Tibial nerve (tissue), 4 donors: ENCODE data around the gene LENG8. TPM values are rescaled to one million over a fixed set of nuclear protein-coding genes. Genes with fewer than 3 reads are reported as not detected.

Source experiments
- DNase-seq, 2 donors: peaks; one replicate each; pipeline ENCODE4 v3.0.0-alpha.2; 2019; ENCODE audit warnings: low spot score in 2 of 2
- H3K27ac ChIP-seq, 4 donors: fragments of 200-600 bp; sonication (generic) in 3 of 4; one replicate each; pipeline ENCODE4 v1.5.1; 2017 to 2019; ENCODE audit warnings: mild to moderate bottlenecking in 1 of 4
- H3K27me3 ChIP-seq, 2 donors: fragments of 200-600 bp; sonication (generic) in 1 of 2; one replicate each; pipeline versions ENCODE4 v1.5.1 to v1.6.0; 2017 to 2019
- H3K36me3 ChIP-seq, 3 donors: fragments of 200-600 bp; sonication (generic); one replicate each; pipeline ENCODE4 v1.5.1; 2018 to 2019
- H3K4me1 ChIP-seq, 4 donors: fragments of 200-600 bp; sonication (generic) in 3 of 4; one replicate each; pipeline ENCODE4 v1.5.1; 2017 to 2019
- H3K4me3 ChIP-seq, 4 donors: fragments of 200-600 bp; sonication (generic) in 3 of 4; one replicate each; pipeline ENCODE4 v1.5.1; 2017 to 2019; ENCODE audit warnings: mild to moderate bottlenecking in 1 of 4, moderate library complexity in 1 of 4
- H3K9me3 ChIP-seq, 4 donors: fragments of 200-600 bp; sonication (generic) in 3 of 4; one replicate each; pipeline ENCODE4 v1.5.1; 2017 to 2019
- CTCF ChIP-seq, 5 experiments: fragments of 200-600 bp in 3 of 5; fragments of 450-650 bp in 2 of 5; sonication (generic) in 3 of 5; IDR thresholded peaks; one replicate each; pipeline ENCODE4 v1.5.1; 2016 to 2019; ENCODE audit warnings: antibody characterized with exemption in 5 of 5, mild to moderate bottlenecking in 3 of 5, moderate library complexity in 2 of 5
- EP300 ChIP-seq, 2 donors: sonication (generic); formaldehyde crosslinking; IDR thresholded peaks; one replicate each; pipeline ENCODE4 v1.6.1; 2017; ENCODE audit warnings: antibody characterized with exemption in 2 of 2, mild to moderate bottlenecking in 1 of 2
- POLR2A ChIP-seq, 2 donors: fragments of 450-650 bp; IDR thresholded peaks; one replicate each; pipeline ENCODE4 v1.6.1; 2017; ENCODE audit warnings: antibody characterized with exemption in 2 of 2, mild to moderate bottlenecking in 2 of 2, moderate library complexity in 2 of 2
- WGBS, 2 donors: methylation state at CpG; one replicate each; pipeline ENCODE4 v1.1.5; 2018; 5-methylcytosine and 5-hydroxymethylcytosine counted together
- total RNA-seq, 4 donors: library from RNA; depleted of rRNA; stranded (reverse); fragments of >200 nt; gene quantifications; one replicate each; pipeline ENCODE4 v1.1.0, GENCODE V29; 2016

The LENG8 gene
- total RNA-seq, 4 donors from 2014 or later: 189 to 389 (median 285) TPM

GRCh38 chr19:54420068-54420382 is 29.0 kb upstream of the LENG8 start:
- H3K27ac ChIP-seq: peak overlapping the region; percentile 73 to 92 (median 82)
- 7 to 17% methylated on average over 7 to 10 of the region's 10 CpGs for WGBS, 2 donors
- peaks cover 0 to 64% (median 12%) of the 10 kb centered on the region in 4 donors for H3K4me1 ChIP-seq
- no peak for DNase-seq
- TF ChIP-seq EP300 (IDR thresholded peaks at IDR 0.05) (no peak), POLR2A (IDR thresholded peaks at IDR 0.05) (no peak), CTCF (IDR thresholded peaks at IDR 0.05) (no peak)
- no peaks in the 10 kb centered on the region for H3K36me3 ChIP-seq
- H3K4me3 ChIP-seq: peak overlapping the region in 1 of 4 donors; percentile 30
- no peaks in the 10 kb centered on the region for H3K9me3 ChIP-seq
- H3K27me3 ChIP-seq: peaks cover 0 to 49% of the 10 kb centered on the region in 2 donors

GRCh38 chr19:54420383-54421168 is 28.4 kb upstream of the LENG8 start:
- peak in 1 of 2 donors; percentile 37 for DNase-seq
- Histone ChIP-seq H3K4me3 (peak overlapping the region in 2 of 4 donors; percentile 30 to 31), H3K27ac (peak overlapping the region; percentile 73 to 92 (median 82)), H3K9me3 (no peaks in the 10 kb centered on the region), H3K4me1 (peaks cover 0 to 61% (median 12%) of the 10 kb centered on the region in 4 donors), H3K27me3 (peaks cover 0 to 46% of the 10 kb centered on the region in 2 donors), H3K36me3 (no peaks in the 10 kb centered on the region)
- peak in 1 of 2 donors; percentile 63 for TF ChIP-seq EP300 (IDR thresholded peaks at IDR 0.05)
- TF ChIP-seq CTCF (IDR thresholded peaks at IDR 0.05): peak in 1 of 5 experiments; percentile 9
- TF ChIP-seq POLR2A (IDR thresholded peaks at IDR 0.05): no peak
- WGBS, 2 donors: 6 to 16% methylated on average over 33 to 35 of the region's 37 CpGs

GRCh38 chr19:54421169-54421516 is 27.9 kb upstream of the LENG8 start:
- peak overlapping the region in 1 of 4 donors; percentile 31 for H3K4me3 ChIP-seq
- WGBS, 2 donors: 6 to 35% methylated on average over 6 to 9 of the region's 9 CpGs
- peaks cover 0 to 45% of the 10 kb centered on the region in 2 donors for H3K27me3 ChIP-seq
- no peak for DNase-seq
- H3K36me3 ChIP-seq: no peaks in the 10 kb centered on the region
- no peaks in the 10 kb centered on the region for H3K9me3 ChIP-seq
- H3K27ac ChIP-seq: peak overlapping the region; percentile 73 to 92 (median 82)
- H3K4me1 ChIP-seq: peaks cover 0 to 59% (median 12%) of the 10 kb centered on the region in 4 donors
- TF ChIP-seq POLR2A (IDR thresholded peaks at IDR 0.05) (no peak), CTCF (IDR thresholded peaks at IDR 0.05) (no peak), EP300 (IDR thresholded peaks at IDR 0.05) (no peak)

GRCh38 chr19:54421521-54421920 is 27.5 kb upstream of the LENG8 start:
- no peak for TF ChIP-seq POLR2A (IDR thresholded peaks at IDR 0.05)
- Histone ChIP-seq H3K27me3 (peaks cover 0 to 45% of the 10 kb centered on the region in 2 donors), H3K9me3 (no peaks in the 10 kb centered on the region), H3K27ac (peak overlapping the region; percentile 73 to 92 (median 82)), H3K4me3 (no peak overlapping the region), H3K36me3 (no peaks in the 10 kb centered on the region), H3K4me1 (peaks cover 0 to 59% (median 12%) of the 10 kb centered on the region in 4 donors)
- DNase-seq: no peak
- WGBS, 2 donors: 55 to 62% methylated on average over 2 to 7 of the region's 7 CpGs

- H3K9me3 ChIP-seq: no peaks in the 10 kb centered on the region
- H3K4me3 ChIP-seq: no peak overlapping the region
- peaks cover 0 to 43% of the 10 kb centered on the region in 2 donors for H3K27me3 ChIP-seq
- TF ChIP-seq EP300 (IDR thresholded peaks at IDR 0.05) (no peak), POLR2A (IDR thresholded peaks at IDR 0.05) (no peak), CTCF (IDR thresholded peaks at IDR 0.05) (no peak)
- no peaks in the 10 kb centered on the region for H3K36me3 ChIP-seq
- H3K27ac ChIP-seq: peak overlapping the region; percentile 73 to 92 (median 82)
- DNase-seq: no peak
- 69 to 74% methylated on average over 6 to 20 of the region's 20 CpGs for WGBS, 2 donors
- H3K4me1 ChIP-seq: peaks cover 0 to 53% (median 12%) of the 10 kb centered on the region in 4 donors
These were observed 26.9 kb upstream of the LENG8 start for GRCh38 chr19:54422136-54422535.
